ENCODE results near the gene NDUFAF2.

The NDUFAF2 gene

DNA sequence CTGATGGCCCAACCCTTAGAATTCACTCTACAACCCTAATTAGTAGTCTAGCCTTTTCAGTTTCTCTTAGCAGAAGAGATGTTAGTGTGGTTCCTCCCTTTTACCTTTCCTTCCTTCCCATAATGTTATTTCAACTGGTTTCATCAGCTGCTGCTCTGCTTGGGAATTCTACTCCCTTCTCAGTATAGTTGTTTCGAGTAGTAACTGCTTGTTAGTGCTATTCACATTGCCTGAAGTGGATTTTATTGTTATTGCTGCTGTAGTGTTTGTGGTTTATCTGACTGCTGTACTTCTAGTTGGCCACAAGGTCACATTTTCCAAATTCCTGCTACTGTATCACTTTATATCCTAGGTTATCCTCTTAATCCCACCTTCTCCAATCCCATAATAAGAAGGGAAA, 187.6 kb downstream of the NDUFAF2 start:
- DNase-seq, result no peak

- no peak for DNase-seq
Measured at GRCh38 chr5:61137835-61138234, 192.8 kb downstream of the NDUFAF2 start.

- no peak for DNase-seq
Measured at GRCh38 chr5:61139094-61139873, 194.3 kb downstream of the NDUFAF2 start.

- no peak for DNase-seq
Measured at GRCh38 chr5:61139931-61140330, 194.9 kb downstream of the NDUFAF2 start.

DNA sequence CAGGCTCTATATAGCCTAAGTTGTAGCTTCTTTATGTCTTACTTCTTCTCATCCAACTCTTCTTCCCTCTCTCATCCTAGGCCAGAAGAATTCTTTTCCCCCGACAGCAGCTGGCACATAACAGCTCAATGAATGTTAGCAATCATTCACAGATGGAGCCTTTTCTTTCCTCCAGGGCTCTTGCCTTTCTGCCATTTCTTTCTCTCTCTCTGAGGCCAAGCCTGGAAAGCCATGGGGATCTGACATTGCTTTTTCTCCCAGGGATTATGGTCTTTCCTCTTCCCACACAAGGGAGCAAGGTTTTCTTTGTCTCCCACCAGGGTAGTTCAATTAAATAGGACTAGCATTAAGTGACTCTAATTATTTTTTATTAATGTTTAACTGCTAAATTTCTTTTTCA, 196.8 kb downstream of the NDUFAF2 start:
- DNase-seq, result no peak

GRCh38 chr5:61142391-61142790, 197.4 kb downstream of the NDUFAF2 start:
- DNase-seq, result no peak

DNA sequence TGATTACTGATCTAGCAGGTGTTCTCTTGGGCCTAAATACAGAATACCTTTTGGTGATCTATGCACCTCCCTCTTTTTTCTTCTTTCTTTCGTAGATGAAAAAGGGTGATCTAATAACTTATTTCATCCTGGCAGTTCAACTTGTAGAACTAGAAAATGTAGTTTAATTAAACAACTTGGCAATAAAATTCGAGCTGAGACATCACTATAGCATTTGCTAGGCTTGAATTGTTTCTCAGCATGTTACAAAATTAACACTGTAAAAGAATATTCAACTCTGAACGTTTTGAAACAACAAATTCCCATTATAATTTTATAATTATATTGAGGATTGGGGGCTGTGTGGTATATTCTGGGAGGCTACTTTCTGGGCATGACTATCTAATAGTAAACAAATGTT, 197.8 kb downstream of the NDUFAF2 start:
- DNase-seq, result no peak

- DNase-seq, result no peak
Measured at GRCh38 chr5:61148515-61148914, 203.5 kb downstream of the NDUFAF2 start.

GRCh38 chr5:61151893-61152292, 206.9 kb downstream of the NDUFAF2 start:
- no peak for DNase-seq

- DNase-seq, result no peak
Measured at GRCh38 chr5:61159070-61159469, 214.1 kb downstream of the NDUFAF2 start.

DNA sequence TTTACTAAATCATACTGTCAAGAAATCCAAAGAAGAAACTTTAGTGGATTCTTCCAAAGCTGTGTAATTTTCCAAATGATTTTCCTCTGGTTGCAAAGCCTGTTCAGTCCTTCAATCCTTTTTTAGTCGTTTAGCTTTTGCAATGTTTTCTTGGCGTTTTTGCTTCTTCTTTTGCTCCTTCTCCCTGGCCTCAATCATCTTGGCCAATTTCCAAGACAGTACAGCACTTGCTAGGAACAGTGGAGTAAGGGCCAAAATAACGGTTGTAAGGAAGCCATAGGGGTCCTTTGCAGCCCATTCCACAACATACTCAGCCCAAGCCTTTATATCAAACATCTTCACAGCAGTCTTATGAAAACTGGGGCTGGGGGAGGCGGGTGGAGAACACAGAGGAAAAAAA, 214.8 kb downstream of the NDUFAF2 start:
- no peak for DNase-seq

GRCh38 chr5:61160497-61160896, 215.5 kb downstream of the NDUFAF2 start:
- no peak for DNase-seq

DNA sequence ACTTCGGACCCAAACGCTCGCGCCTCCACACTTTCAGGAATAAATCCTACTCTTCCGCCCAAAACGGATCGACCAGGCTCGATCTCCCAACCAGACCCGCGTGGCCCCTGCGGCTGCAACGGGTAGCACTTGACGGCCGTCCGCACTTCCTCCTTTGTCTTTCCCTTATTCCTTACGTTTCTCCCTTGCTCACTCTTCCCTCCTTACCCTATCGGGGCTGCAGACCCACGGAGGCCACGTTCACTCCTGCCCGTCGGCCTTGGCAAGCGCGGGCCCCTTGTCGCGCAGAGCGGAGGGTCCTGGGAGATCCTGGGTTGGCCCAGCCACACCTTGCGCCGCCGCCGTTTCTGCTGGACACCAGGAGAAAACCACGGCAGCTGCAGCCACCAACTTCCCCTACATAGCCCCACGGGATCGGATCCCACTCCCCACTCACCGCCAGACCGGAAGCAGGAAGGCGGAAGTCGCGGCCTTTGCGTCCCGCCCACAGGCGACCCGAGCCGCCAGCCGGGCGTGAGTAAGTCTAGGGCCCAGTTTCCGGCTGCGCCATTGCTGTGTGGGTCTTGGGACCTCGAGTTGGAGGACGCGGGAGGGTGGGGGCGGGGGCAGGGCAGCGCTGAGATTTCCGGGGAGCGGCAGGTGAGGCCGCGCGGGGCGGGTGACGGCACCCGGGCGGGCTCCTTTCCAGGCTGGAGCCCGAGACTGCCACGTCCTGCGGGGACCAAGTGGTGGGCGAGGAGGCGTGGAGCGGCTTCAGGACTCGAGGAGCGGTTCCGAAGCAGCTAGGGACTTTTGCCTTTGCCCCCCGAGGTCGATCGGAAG, 217.2 kb downstream of the NDUFAF2 start, which contains the start of gene SMIM15:
Gene SMIM15 (minus strand): TSS at position 459 of the 822 bp plus-strand sequence. CDS start 2,297 bp downstream, outside the sequence.
- peak; percentile 83 for DNase-seq

DNA sequence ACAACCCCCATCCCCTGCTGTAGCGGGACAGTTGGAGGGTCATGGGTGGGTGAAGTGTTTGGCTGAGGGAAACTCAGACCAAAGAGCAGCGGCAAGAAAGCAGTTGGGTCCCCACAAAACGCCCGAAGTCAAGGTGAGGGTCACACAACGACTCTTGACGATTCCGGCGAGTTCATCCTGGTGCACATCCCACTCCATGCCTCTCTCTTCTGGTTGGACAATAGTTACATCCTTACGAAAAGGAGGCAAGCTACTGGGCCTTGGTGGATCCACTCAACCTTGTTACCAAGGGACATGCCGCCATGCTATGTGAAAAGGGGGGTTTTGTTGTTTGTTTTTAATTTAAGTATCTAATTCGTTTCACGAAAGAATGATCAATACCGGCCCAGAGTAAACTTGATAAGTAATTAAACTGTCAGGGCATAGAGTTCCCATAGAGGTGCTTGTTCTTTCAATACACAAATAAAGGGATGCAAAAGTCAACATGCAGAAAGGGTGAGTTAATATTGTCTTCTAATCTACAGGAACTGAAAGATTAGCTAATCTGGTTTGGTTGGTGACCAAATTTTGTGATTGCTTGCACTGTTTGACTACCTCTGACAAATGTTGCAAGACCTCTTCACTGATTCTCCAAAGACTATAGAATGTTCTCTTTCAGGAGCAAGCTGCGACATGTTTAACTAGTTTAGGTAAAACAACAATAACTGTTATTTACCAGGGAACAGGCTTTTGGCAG, 218.0 kb downstream of the NDUFAF2 start:
- no peak for DNase-seq

GRCh38 chr5:61163905-61164304, 218.9 kb downstream of the NDUFAF2 start:
- no peak for DNase-seq

- peak; percentile 9 for DNase-seq
Measured at GRCh38 chr5:61167382-61167781, 222.4 kb downstream of the NDUFAF2 start.

GRCh38 chr5:61168951-61169350, 223.9 kb downstream of the NDUFAF2 start:
- DNase-seq, result no peak

GRCh38 chr5:61171479-61171878, 226.5 kb downstream of the NDUFAF2 start:
- no peak for DNase-seq

GRCh38 chr5:61176631-61177030, 231.6 kb downstream of the NDUFAF2 start:
- no peak for DNase-seq

DNA sequence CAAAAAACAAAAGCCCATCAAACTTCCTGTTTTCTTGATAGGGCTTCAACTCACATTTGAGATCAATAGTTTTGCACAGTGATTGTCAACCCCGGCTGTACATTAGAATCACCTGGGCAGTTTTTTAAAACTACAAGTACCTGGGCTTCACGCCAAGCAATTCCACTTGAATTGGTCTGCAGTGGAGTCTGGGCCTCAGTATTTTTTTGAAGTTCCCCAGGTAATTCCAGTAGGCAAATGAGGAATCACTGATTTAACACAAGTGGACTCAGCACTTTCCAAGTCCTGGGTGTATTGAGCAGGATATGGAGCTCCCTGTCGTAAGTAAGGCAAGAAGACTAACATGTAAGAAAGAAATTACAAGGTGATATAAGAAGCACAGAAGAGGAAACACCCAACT, 232.1 kb downstream of the NDUFAF2 start:
- no peak for DNase-seq

GRCh38 chr5:61177716-61178115, 232.7 kb downstream of the NDUFAF2 start:
- DNase-seq, result no peak

GRCh38 chr5:61178702-61179101, 233.7 kb downstream of the NDUFAF2 start:
- no peak for DNase-seq

- DNase-seq, result no peak
Measured at GRCh38 chr5:61180886-61181285, 235.9 kb downstream of the NDUFAF2 start.
